Mucosa of rectum (tissue), 2 donors: Measurements from ENCODE around the gene SLC12A5.
A peak's percentile ranks its signal among the peaks of the same experiment; 100 is the strongest.
"Not testable (repeated sequence)": the region's sequence is repeated elsewhere in the genome, so short reads cannot be mapped to it uniquely, and the experiment has no call there.

Experiments used
- H3K27ac ChIP-seq, 2 donors: one replicate each; pipeline ENCODE4 v1.7.0; 2013; ENCODE audit warnings: inconsistent platforms in 2 of 2, low read depth in 2 of 2, low read length in 2 of 2
- H3K27me3 ChIP-seq, 2 donors: one replicate each; pipeline ENCODE4 v1.7.0; 2013; ENCODE audit warnings: low read length in 2 of 2; ENCODE audit not compliant: control insufficient read depth in 2 of 2, insufficient read depth in 2 of 2
- H3K36me3 ChIP-seq, 2 donors: one replicate each; pipeline ENCODE4 v1.7.0; 2013; ENCODE audit warnings: low read length in 2 of 2; ENCODE audit not compliant: control insufficient read depth in 2 of 2, insufficient read depth in 2 of 2
- H3K4me1 ChIP-seq, 2 donors: one replicate each; pipeline ENCODE4 v1.7.0; 2013; ENCODE audit warnings: low read length in 2 of 2, mild to moderate bottlenecking in 1 of 2; ENCODE audit not compliant: control insufficient read depth in 2 of 2, insufficient read depth in 2 of 2
- H3K4me3 ChIP-seq, 2 donors: one replicate each; pipeline ENCODE4 v1.7.0; 2013; ENCODE audit warnings: low read length in 2 of 2
- H3K9ac ChIP-seq, 2 donors: one replicate each; pipeline ENCODE4 v1.7.0; 2013; ENCODE audit warnings: low read length in 2 of 2, low read depth in 1 of 2, mild to moderate bottlenecking in 1 of 2
- H3K9me3 ChIP-seq, 2 donors: one replicate each; pipeline ENCODE4 v1.7.0; 2013; ENCODE audit warnings: low read length in 2 of 2; ENCODE audit not compliant: control insufficient read depth in 2 of 2
- donor health status: healthy.
- donor health status: Normal muscosa, but diverticular disease.

Gene SLC12A5

GRCh38 chr20:45995495-45996097, 33.4 kb upstream of the SLC12A5 start:
- H3K36me3 ChIP-seq, H3K9me3 ChIP-seq, H3K27ac ChIP-seq, H3K9ac ChIP-seq, H3K4me3 ChIP-seq, H3K4me1 ChIP-seq: not testable (repeated sequence)
- H3K27me3 ChIP-seq, result peaks cover 4 to 13% of the 10 kb centered on the region in 2 donors

GRCh38 chr20:45997187-45997586, 31.8 kb upstream of the SLC12A5 start:
- Histone ChIP-seq H3K27me3 (peaks cover 4 to 13% of the 10 kb centered on the region in 2 donors), H3K4me3 (no peak overlapping the region), H3K27ac (no peak overlapping the region), H3K4me1 (no peaks in the 10 kb centered on the region), H3K9ac (no peak overlapping the region), H3K36me3 (no peaks in the 10 kb centered on the region), H3K9me3 (no peaks in the 10 kb centered on the region)

- H3K36me3 ChIP-seq, result no peaks in the 10 kb centered on the region
- H3K9me3 ChIP-seq, result no peaks in the 10 kb centered on the region
- no peak overlapping the region for H3K27ac ChIP-seq
- no peak overlapping the region for H3K4me3 ChIP-seq
- peaks cover 4 to 13% of the 10 kb centered on the region in 2 donors for H3K27me3 ChIP-seq
- no peaks in the 10 kb centered on the region for H3K4me1 ChIP-seq
- H3K9ac ChIP-seq, result no peak overlapping the region
These were observed 30.7 kb upstream of the SLC12A5 start for GRCh38 chr20:45998337-45998736.

GRCh38 chr20:45998761-45999160, 30.3 kb upstream of the SLC12A5 start:
- Histone ChIP-seq H3K27me3 (peaks cover 4 to 13% of the 10 kb centered on the region in 2 donors), H3K36me3 (no peaks in the 10 kb centered on the region), H3K27ac (no peak overlapping the region), H3K4me1 (no peaks in the 10 kb centered on the region), H3K9me3 (no peaks in the 10 kb centered on the region), H3K4me3 (no peak overlapping the region), H3K9ac (no peak overlapping the region)

GRCh38 chr20:45999557-46000261, 29.3 kb upstream of the SLC12A5 start:
- Histone ChIP-seq H3K9ac (no peak overlapping the region), H3K36me3 (no peaks in the 10 kb centered on the region), H3K4me1 (no peaks in the 10 kb centered on the region), H3K4me3 (no peak overlapping the region), H3K27me3 (peaks cover 4 to 13% of the 10 kb centered on the region in 2 donors), H3K9me3 (no peaks in the 10 kb centered on the region), H3K27ac (no peak overlapping the region)

GRCh38 chr20:46000262-46000996, 28.6 kb upstream of the SLC12A5 start:
- Histone ChIP-seq H3K4me1 (peaks cover 0 to 2% of the 10 kb centered on the region in 2 donors), H3K9me3 (no peaks in the 10 kb centered on the region), H3K9ac (no peak overlapping the region), H3K27me3 (peaks cover 4 to 13% of the 10 kb centered on the region in 2 donors), H3K27ac (no peak overlapping the region), H3K36me3 (no peaks in the 10 kb centered on the region), H3K4me3 (no peak overlapping the region)

- H3K4me1 ChIP-seq, result peaks cover 0 to 5% of the 10 kb centered on the region in 2 donors
- H3K27ac ChIP-seq, result no peak overlapping the region
- no peak overlapping the region for H3K4me3 ChIP-seq
These were observed 27.5 kb upstream of the SLC12A5 start for GRCh38 chr20:46001498-46001897.

GRCh38 chr20:46002008-46002407, 27.0 kb upstream of the SLC12A5 start:
- H3K4me3 ChIP-seq, result no peak overlapping the region
- no peaks in the 10 kb centered on the region for H3K9me3 ChIP-seq
- peaks cover 4 to 12% of the 10 kb centered on the region in 2 donors for H3K27me3 ChIP-seq
- H3K4me1 ChIP-seq, result peaks cover 0 to 5% of the 10 kb centered on the region in 2 donors
- H3K27ac ChIP-seq, result no peak overlapping the region
- no peak overlapping the region for H3K9ac ChIP-seq
- H3K36me3 ChIP-seq, result no peaks in the 10 kb centered on the region

More at GRCh38 chr20:46001498-46001897, 27.5 kb upstream of the SLC12A5 start:
- Histone ChIP-seq H3K9ac (no peak overlapping the region), H3K27me3 (peaks cover 7 to 13% of the 10 kb centered on the region in 2 donors), H3K9me3 (no peaks in the 10 kb centered on the region), H3K36me3 (no peaks in the 10 kb centered on the region)

GRCh38 chr20:46004187-46004586, 24.8 kb upstream of the SLC12A5 start:
- Histone ChIP-seq H3K27me3 (peaks cover 11 to 16% of the 10 kb centered on the region in 2 donors), H3K4me1 (peaks cover 0 to 5% of the 10 kb centered on the region in 2 donors), H3K27ac (no peak overlapping the region), H3K9me3 (no peaks in the 10 kb centered on the region), H3K36me3 (no peaks in the 10 kb centered on the region), H3K9ac (no peak overlapping the region), H3K4me3 (no peak overlapping the region)

- peaks cover 0 to 5% of the 10 kb centered on the region in 2 donors for H3K4me1 ChIP-seq
These were observed 24.0 kb upstream of the SLC12A5 start for GRCh38 chr20:46004889-46005473.

More at GRCh38 chr20:46004889-46005473, 24.0 kb upstream of the SLC12A5 start:
- Histone ChIP-seq H3K27ac (peak overlapping the region; percentile 17 to 43), H3K36me3 (no peaks in the 10 kb centered on the region), H3K27me3 (peaks cover 11 to 17% of the 10 kb centered on the region in 2 donors), H3K9me3 (no peaks in the 10 kb centered on the region), H3K4me3 (peak overlapping the region in 1 of 2 donors; percentile 26), H3K9ac (peak overlapping the region in 1 of 2 donors; percentile 14)
